NCI-H345 treated with DMSO at 0.1 percent for 48 hours (cell line): ENCODE measurements around the gene LYVE1.

Experiments used
- DNase-seq: peaks from one replicate; lab custom pipeline; 2025; ENCODE audit not compliant: unreplicated experiment; lab: John Stamatoyannopoulos, UW

LYVE1 gene

DNA sequence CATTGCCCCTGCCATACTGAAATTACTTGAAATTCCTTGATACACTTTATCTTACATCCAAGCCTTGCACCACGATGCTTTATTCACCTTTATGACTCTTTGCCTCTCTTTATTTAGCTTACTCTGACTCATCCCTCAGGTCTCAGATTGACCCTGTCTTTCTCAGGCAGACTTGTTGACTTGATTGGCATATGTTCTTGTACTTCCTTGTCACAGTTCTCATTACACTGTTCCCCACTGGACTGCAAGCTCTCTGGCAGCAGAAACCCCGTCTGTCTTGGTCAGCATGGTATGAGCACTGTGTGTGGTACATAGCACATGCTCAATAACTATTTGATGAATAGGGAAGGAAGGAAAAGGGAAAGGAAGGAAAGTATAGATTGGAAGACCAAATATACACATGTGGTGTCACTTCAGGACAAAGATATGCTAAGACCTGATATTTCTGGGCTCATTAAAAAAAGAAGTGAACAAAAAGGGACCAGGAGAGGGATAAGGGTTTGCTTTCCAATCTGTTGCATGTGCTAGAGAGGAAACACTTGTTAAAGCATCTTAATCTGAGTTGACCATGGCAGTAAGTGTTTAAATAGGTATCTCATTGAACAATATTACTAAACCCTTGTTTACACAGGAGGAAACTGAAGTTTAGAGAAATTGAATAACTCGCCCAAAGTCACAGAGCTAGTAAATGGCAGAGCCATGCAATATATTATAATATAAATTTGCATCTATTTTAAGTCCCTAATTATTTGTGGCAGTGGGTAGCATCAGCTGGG lies 7.2 kb downstream of the LYVE1 start:
- DNase-seq = no peak

DNA sequence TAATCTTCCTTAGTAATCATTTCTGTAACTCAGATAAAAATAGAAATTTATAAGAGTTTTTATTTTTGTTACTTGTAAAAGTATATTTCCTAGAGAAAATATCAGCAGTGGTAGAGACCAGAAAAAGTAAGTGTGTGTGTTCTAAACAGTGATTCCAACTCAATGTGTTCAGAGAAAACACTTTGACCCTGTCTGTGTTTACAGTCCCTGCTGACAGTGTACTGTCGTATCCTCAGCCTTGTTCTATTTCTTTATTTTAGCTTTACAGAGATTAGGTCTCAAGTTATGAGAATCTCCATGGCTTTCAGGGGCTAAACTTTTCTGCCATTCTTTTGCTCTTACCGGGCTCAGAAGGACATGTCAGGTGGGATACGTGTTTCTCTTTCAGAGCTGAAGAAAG lies 10.2 kb downstream of the LYVE1 start:
- DNase-seq = no peak

DNA sequence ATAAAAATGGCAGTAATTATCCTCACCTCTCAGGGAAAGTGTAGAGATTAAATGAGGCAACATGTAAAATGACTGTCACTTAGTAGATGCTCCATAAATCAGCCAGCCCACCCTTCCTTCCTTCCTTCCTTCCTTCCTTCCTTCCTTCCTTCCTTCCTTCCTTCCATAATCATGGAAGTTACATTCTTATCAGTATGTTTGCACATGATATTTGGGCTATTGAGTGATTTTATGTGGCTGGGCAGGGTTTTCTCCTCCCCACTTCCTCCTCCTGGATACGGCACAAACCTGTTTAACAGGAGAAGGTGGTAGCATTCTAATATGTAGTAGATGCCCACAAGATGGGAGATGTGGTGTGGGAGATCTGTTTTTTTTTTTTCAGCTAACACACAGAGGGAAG lies 11.9 kb downstream of the LYVE1 start:
- DNase-seq = no peak

DNA sequence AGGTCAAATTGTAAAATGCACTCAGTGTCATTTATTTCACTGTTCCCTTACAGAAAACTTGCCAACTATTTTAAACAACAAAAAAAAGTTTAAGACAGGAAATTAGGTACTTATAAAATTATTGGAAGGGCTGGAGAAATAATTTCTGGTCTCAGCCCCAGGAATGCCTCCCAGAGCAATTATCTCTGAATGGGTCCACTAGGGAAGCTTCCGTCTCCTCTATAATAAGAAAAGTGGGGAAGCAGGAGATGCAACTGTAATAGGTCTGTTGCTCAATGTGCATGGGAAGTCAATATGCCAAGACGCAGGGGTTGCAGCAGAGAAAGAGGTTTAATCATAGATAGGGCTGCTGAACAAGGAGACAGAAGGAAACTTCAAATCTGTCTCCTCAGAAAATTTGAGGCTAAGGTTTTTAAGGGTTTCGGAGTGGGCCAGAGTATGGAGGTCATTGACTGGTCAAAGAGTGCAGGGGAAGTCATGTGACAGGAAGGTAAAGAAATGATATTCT lies 16.6 kb downstream of the LYVE1 start:
- no peak for DNase-seq

DNA sequence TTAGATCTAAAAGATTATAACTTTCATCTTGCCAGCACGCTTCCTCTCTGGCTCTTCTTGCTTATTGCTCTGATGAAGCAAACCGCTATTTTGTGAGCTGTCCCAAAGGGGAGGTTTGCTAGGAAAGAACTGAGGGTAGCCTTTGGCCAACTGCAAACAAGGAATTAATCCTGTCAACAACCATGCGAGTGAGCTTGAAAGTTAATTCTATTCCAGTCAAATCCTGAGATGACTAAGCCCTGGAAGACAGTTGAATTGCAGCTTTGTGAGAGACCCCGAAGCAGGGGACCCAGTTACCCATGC lies 17.2 kb downstream of the LYVE1 start:
- DNase-seq = no peak

DNA sequence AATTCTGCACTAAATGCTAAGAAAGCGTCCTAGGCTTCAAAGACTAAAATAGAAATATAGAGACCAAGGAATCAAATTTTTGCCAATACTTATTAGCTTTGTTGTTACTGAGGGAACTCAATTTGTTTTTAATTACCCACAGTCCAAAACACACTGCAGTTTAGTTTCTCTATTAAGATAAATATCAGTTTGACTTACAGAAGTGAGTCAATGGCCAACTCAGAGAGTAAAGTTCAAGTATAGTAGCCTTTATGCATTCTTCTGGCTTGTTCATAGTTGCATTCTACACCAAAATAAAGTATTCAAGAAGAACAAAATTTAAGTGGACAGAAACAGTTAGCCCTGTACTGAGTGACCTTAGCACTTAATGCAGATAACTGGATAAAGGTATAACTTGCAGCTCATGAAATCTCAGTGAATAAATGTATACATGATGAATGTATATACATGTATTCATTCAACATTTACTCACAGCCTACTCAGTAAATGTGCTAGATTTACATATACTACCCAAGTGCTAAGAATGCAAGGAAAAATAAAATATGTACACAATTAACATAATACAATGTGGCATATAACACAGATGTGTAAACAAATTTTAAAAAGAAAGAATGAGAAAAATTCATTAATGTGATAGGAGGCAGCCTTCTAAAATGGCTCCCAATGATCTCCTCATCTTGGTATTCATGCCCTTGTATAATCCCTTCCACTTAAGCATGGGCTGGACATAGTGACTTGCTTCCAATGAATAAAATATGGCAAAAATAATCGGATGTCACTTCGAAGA lies 17.8 kb downstream of the LYVE1 start:
- DNase-seq = no peak

DNA sequence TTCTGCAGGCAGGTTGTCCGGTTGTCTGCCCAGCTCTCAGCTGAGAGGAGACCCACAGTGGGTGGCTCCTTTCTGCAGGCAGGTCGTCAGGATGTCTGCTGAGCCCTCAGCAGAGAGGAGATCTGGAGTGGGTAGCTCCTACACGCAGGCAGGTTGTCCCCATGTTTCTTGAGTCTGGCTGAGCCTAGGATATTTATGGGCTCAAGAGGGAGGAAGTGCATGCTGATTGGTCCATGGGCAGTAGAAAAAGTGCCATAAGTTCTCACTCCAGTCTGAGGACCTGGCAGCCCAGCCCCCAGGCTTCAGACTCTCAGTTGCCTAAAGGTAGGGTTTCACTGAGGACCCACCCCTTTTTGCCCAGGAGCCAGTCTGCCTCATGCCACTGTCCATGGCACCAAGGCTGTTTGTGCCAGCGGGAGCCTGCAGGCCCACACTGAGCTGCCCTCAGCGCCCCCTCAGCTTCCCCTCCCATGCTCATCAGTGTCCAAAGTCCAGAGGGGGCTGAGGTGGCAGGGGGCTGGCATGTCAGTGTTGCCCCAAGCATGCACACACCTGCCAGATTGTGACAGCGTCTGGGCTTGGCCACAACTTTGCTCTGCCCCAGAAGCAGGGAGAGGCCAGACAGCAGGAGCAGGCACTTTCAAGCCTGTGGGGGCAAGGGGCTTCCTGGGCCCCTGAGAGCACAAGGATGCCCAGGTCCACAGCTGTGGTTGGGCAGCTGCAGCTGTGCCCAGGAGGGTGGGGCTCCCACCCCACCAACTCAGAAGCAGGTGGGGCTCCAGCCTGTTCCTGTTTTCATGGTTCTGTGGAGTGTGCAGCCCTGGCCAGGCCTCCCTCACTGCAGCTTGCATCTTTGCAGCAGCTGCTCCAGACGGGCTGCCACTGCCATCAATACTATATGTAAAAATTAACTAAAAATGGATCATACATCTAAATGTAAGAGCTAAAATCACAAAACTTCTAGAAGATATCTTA lies 23.7 kb downstream of the LYVE1 start:
- no peak for DNase-seq

DNA sequence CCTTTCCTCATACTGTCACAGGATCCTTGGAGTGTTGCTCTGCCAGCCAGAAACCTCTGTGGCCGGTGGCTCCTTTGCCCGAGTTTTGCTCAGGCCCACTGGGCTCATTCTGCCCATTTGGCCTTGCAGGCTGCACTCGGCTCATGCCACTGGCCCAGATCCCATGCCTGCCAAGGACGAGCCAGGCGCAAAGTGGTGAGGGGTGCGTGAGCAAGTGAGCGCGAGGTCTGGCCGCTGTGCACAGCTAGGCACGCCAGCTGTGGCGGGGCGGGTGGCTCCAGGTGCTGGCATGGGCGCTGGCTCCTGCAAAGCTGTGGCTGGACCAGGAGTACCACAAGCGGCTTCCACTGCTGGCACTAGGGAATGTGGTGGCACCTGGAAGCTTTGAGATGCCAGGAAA lies 24.7 kb downstream of the LYVE1 start:
- DNase-seq = no peak

DNA sequence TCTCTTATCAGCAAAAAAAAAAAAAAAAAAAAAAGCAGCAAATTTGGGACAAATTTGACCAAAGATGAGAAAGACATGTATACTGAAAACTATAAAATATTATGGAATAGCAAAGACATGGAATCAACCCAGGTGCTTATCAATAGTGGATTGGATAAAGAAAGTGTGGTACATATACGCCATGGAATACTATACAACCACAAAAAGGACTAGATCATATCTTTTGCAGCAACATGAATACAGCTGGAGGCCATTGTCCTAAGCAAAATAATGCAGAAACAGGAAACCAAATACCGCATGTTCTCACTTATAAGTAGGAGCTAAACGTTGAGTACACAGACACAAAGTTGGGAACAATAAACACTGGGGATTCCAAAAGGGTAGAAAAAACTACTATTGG lies 25.7 kb downstream of the LYVE1 start:
- no peak for DNase-seq

DNA sequence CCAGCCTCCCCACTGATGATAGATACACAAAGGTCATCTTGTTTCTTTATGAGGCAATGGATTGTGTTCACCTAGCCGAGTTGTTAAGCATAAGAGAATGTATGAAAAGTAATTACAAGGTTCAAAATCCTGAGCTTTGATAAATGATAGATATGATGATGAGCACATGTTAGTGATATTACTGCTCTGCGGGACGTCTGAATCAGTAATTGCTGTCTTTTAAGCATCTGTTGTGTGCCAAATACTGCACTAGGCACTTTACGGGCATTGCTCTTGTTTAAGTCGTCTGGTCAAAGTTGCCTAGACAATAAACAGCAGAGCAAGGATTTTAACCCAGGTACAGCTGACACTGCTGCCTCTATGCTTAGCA lies 26.9 kb downstream of the LYVE1 start:
- no peak for DNase-seq

DNA sequence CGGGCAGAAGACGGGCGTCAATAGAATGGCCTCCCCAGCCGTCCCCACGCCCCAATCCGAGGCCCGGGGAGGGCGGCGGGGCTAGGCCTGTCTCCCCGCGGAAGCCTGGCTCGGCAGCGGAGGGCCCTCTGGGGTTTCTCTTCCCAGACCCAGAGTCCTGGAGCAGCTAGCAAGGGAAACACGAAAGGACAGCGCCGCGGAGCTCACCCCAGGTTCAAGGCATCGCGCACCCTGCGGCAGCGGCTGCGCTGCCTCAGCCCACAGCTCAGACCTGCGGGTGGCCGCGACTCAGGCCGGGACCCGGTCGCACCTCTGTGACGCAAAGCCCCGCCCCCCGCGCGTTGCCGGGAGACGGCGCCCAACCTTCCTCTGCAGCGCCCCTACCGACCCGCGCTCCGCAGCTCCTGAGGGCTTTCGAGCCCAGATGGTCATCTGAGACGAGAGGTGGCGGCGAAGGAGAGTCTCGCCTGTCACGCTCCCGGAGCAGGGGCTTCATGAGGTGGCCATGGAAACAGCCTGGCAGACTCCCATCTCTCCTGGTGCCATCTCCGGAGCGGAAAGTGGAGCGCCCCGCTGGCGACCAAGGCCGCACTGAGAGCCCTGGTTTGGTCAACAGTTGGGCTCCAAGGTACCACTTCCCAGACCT lies 27.4 kb downstream of the LYVE1 start, which contains the start of gene RNF141:
Gene RNF141 (minus strand): TSS at position 273 of the 646 bp plus-strand sequence. CDS start 7,029 bp downstream, outside the sequence.
- peak; percentile 89 for DNase-seq

DNA sequence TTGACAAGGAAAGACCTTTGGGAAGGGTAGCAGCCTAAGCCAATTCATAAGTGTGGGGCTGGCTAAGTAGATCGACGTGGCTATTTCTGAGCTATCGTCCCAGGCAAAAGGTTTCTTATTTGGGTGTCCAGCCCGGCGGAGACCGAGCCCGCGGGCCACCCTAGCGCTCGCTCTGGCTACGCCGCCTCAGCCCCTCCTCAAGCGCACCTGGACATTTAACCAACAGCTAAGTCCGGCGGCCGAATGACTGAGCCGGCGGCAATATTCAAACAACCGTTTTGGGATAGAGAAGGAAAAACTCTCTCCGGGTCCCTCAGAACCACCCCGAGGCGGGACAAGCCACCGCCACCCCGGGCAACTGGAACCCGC lies 27.9 kb downstream of the LYVE1 start:
- peak; percentile 40 for DNase-seq

DNA sequence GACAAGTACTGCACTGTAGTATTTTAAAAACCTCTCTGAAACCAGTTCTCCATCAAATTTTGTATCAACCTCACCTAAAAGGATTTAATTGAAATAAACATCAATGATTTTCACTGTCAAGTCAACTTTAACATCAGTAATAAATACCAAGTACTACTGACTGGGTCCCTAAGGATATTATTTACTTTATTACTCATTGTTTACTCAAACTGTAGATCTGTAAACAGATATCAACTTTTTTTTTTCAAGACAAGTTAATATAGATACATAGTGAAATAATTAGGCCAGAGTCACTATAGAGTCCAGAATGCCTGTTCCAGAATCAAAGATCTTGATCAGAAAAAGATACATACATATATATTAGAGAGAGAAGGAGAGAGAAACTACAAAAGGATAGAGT lies 29.1 kb downstream of the LYVE1 start:
- DNase-seq = no peak

DNA sequence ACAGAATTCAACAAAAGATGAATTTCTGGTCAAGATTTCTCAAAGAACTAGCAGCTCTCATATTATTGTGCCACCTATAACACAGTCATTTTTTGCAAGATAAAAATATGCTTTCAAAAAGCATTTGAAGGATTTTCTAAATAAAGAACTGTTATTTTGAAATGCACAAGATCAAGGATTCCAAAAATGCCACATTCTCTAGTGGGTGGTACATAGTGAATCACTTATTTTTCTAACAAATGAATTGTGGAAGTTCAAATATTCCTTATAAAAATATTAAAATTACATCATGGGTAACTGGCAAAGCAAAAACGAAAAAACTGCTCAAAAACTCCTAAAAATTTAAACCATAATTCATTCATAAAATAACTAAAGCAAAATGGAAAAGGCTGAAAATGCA lies 29.5 kb downstream of the LYVE1 start:
- no peak for DNase-seq

DNA sequence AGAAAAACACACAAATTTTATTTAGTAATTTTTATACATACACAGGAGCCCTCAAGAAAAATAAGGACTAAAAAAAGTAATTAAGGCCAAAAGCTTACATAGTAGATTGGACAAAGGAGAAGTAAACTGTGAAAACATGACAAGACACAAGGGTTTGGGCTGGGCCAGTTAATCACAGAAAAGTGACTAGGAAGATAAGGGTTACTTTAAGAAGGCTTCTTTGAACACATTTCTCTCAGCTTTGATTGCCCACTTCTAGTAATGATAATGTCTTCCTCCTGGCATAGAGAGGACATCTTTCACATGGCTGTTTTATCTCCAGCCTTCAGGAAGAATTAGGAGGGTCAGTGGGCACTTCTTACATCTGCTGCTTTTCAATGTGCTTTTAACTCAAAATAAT lies 30.9 kb downstream of the LYVE1 start:
- no peak for DNase-seq

DNA sequence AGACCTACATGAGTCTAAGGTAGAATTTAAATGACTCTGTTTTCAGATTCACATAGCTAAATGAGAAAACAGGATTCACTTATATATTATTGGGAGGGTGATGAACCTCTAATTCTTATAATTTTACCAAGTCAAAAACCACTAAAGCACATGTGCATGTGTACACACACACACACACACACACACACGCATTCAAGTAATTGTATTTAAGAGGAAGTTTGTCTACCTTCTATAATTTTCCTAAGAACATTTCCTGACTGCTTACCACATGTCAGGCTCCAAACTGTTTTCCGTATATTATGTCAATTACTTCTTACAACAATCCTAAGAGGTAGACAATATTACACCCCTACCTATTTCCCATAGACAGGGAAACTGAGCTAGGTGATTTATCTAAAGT lies 34.1 kb downstream of the LYVE1 start:
- no peak for DNase-seq

DNA sequence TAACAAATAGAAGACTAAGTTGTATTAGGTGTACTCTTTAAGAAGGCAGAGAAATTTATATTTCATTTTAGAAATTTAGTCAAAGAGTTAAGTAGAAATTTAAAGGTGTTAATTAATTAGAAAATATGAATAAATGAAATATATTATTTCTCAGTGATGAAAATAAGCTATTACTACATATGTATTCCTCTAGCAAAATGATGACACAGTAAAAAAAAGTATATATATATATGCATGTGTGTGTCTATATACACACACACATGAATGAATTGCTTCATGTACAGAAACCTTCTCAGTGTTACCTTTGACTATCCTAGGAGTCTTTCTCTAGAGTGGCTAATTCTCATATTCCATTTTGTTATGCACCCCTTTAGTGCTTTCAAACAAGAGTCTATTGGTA lies 35.1 kb downstream of the LYVE1 start:
- DNase-seq = no peak

DNA sequence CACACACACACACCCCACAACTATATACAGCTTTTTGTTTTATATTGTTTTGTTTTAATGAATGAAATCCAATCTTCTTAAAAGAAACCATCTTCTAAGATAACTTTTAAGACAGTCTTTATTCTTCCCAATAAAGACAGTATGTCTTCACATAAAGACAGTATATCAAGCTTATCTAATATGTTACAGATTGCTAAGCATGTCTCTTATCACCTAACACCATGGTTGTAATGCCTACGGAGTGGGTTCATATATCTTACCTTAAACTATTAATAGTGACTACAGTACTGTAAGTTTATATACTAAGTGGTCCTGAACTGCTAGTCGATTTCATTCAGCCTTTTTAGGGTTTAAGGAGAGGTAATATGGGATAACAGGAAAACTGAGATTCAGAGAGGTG lies 35.9 kb downstream of the LYVE1 start:
- DNase-seq = no peak

DNA sequence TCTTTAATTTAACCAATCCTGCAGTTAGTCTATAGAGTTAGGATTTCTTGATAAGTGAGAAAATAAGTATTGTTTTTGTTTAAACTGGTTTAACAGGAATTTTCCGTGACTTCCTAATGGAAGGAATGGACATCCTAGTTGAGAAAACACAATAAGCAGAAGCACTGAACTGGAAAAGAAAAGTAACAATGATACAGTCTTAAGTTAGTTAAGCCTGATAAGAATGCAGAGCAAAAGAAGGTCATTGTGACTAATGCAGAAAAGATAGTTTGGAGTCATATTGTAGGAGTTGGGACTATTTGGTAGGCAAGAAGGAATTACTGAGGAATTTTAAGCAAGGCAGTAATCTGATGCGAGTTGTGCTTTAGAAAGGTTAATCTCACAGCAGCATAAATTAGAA lies 39.2 kb downstream of the LYVE1 start:
- DNase-seq = no peak

DNA sequence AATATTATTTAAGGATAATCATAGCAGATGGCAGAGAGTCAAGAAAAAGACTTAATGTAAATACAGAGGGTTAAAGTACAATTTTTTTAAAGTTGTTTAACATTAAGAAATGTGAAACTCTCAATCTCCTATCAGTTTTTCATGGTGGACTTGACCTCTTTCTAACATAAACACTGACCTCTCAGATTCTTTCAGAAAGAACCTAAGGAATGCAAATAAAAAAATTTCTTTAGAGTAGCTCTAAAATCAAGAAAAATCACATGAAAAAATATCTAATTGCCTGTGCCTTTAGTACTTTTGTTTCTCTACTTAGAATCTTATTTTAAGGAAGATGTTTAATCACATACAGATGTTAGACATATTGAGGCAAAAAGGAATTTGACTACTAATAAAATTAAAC lies 40.3 kb downstream of the LYVE1 start:
- DNase-seq = no peak
